HG02885 (cell line): ENCODE measurements around the gene GABRG3.

ENCODE experiments used
- ATAC-seq: cut with Tn5 transposase; IDR thresholded peaks from one replicate; pipeline ENCODE4 v1.9.1; 2021; ENCODE audit warnings: mild to moderate bottlenecking; ENCODE audit not compliant: unreplicated experiment, poor library complexity

GABRG3 gene

DNA sequence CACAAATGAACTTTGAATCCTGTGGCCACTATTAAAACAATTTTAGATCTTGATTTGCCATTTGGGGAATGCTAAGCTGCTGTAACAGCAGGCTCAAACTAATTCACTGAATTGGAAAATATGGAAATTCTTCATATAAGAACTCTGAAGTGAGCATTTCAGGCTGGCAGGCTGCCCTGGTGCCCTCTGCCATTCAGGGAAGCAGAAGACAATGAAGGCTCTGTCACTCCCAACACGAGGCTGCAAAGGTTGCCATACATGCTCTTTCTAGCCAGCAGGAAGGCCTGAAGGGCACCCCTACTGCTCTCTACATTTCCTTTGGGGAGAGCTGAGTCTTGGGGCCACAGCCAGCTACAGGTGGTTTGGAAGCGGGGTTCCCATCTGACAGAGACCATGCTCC, 88.0 kb downstream of the GABRG3 start:
- ATAC-seq = no peak

DNA sequence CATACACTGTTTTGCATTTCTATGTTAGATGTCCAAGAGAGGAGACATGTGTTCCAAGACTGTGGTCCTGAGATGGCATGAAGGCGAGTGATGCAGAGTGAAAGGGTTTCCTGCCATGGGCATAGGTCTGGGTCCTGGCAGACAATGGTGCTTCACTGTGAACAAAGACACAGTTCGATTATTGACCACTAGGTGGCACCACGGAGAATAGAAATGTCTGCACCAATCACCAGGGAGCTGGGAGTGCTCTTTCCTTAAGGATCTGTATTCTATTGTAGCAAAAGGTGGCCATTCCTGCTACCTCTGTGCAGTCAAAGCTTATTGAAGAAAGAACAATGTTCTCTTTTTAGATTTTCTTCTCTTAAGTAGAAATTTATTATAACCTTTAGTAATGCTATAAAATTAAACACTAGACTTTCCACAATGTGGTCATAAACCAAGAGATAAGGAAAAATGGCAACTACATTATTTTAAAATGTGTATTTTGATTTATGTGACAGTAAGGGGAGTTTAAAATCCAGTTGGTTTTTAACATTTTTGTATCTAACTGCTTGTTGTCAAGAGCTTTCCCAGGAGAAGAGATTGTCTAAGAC, 88.7 kb downstream of the GABRG3 start:
- ATAC-seq = peak; percentile 56

DNA sequence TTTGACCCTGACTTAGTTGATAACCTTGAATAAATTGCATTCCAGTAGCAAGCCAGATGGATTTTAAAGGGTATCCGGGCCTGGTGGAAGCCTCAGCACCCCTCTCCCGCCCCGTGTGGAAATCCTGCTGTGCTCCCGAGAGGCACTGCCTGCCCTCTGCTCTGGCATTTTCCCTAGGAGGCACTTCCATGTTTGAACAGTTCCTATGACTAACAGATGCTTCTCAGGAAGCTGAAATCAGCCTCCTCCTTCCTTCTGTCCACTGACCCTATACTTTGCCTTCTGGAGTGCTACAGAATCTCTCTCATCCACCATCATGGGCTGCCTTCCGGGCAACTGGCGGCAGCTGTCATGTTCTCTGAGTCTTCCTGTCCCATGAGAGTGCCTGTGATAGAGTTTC, 90.8 kb downstream of the GABRG3 start:
- no peak for ATAC-seq

DNA sequence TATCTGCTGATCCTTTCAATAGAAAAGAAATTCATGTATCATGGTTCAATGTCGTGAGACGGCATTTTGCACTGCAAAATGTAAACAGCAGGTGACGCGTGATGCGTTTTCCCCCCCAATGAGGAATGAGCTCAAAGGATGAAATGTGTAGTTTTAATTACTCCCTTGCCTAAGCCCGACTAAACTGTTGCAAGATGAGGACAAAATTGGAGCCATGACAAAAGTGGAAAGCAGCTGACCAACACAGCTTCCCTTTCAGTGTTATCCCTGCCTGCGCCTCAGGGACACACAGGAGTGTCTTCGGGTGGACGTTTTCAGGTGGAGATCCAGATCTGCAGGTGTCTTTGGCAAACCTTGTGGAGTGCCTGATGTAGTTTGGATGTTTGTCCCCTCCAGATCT, 92.0 kb downstream of the GABRG3 start:
- no peak for ATAC-seq

DNA sequence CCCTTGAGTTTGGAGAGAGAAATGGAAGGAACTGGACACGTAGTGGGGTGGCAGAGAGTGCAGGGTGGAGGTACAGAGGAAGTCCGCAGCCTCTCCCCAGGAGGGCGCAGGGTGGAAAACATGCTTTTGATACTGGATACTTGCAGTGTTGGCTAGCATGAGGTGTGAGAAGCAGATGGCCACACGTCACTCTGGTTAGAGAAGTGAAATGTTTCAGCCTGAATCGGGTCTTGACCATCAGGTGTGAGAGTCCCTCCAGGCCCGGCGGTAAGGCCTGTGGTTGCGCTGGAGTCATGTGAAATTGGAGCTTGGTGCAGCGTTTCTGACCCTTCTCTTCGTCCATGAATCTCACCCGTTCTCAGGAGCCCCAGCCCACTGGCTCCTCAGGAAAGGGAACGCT, 93.1 kb downstream of the GABRG3 start:
- no peak for ATAC-seq

DNA sequence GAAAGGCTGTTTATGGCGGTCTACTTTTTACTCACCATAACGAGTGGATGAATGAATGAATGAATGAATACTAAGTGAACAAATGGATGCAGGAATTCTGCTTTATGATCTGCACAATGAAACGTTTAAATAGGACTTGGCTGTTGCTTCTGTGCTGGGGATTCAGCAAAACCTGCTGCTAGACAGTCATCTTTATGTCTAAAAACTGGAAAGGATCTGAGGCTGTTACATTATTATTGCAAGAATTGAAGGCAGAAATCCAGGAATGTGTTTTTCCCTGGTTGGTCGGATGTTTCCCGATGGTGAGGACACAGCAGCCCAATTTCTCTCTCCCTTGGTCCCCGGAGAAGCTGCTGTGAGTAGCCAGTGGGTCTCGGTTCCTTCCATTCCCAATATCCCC, 94.2 kb downstream of the GABRG3 start:
- ATAC-seq = no peak

DNA sequence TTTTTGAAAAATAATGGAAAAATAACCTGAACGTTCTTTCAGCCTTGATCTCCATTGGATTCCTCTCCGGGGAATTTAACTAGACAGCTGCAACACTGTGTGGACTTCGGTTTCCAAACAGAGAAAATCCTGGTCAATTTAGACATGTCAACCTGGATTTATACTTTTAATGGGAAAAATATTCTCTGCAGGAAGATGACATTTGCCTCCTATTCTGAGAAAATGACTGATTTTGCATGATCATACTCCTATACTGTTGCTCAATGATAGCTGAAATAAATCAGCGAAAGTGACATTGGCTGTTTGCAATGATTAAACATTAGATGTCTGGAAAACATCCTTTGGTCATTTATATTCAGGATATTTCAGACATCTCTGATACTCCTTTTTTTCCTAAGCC, 94.8 kb downstream of the GABRG3 start:
- no peak for ATAC-seq

DNA sequence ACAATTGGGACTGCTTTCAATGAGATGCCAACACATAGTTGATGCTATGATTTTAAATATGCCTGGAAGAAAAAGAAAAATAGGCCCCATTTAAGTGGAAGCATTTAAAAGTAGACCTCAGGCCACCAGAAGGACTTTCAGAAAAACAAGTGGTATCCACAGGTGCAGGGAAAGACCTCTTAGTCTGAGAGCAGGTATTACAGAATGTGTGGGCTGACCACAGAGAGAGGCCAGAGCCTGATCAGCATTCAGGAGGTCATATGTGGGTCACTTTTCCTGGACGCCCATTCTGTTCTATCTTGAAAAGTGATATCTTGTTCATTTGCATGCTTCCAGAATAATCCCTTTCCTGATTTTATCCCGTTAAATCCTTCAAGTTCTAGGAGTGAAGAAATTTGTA, 95.5 kb downstream of the GABRG3 start:
- no peak for ATAC-seq

DNA sequence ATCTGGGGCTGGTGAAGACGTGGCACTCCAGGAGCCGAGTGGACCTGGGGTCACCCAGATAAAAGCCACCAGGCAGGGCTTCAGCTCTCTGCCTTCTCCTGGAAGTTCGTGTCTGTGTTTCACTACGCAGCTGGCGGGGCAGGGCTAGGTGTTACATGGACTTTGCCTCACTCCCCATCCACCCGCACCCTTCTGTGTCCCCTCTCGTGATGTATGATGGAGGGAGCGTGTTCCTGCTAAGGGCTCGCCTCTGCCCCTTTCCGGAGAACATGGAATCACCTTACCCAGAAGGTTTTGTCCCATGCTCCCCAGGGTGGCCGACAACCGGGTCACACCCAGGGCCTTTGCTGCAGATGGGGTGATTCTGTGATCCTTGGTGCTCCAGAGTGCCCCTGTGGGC, 96.2 kb downstream of the GABRG3 start:
- no peak for ATAC-seq

DNA sequence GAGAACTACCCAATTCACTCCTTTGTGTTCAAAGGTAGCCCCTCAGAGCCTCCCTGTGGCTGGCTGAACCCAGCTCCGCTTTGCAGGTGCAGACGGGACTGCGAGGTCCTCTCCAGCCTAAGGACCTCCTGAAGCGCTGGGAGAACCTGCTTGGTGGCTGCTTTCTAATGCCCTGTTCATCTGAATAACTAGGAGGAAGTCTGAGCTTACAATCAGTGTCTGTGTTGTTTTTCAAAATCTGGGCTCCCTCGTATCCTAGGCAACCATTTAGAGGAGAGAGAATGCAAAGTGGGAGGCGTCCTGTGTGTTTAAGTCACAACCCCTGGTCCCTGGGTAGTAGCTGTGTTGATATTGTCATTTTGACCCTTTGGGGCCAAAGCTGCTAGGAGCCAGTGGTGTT, 99.9 kb downstream of the GABRG3 start:
- ATAC-seq = no peak

DNA sequence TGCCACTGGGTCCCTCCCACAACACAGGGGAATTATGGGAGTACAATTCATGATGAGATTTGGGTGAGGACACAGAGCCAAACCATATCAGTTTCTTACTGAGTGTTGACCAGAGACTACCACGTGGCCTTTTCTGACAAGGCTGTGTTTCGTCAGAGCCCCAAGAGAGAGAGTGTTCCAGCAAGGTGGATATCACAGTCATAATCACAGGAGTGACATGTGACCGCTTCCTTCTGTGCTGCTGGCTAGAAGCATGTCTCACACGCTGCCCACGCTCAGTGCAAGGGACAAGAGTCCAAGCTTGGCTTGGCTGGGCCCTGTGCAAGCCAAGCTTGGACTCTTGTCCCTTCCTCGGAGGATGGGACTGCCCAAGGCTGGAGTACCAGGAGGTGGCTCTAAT, 103.2 kb downstream of the GABRG3 start:
- ATAC-seq = no peak

DNA sequence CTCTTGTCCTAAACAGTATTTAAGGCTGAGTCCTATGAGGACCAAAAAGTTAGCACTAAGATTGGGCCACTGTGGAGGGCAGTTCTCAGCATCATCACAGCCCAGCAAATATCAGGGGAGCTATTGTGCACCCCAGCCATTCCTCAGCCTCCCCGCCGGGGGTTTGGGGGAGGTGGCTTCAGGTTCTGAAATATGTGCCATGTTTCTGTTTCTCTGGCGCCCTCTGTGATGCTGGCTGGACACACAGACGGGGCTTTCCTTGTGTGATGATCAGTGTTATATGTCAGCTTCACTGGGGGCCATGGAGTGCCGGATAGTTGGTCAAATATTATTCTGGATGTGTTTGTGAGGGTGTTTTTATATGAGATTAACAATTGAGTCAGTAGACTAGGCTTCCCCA, 106.8 kb downstream of the GABRG3 start:
- no peak for ATAC-seq

DNA sequence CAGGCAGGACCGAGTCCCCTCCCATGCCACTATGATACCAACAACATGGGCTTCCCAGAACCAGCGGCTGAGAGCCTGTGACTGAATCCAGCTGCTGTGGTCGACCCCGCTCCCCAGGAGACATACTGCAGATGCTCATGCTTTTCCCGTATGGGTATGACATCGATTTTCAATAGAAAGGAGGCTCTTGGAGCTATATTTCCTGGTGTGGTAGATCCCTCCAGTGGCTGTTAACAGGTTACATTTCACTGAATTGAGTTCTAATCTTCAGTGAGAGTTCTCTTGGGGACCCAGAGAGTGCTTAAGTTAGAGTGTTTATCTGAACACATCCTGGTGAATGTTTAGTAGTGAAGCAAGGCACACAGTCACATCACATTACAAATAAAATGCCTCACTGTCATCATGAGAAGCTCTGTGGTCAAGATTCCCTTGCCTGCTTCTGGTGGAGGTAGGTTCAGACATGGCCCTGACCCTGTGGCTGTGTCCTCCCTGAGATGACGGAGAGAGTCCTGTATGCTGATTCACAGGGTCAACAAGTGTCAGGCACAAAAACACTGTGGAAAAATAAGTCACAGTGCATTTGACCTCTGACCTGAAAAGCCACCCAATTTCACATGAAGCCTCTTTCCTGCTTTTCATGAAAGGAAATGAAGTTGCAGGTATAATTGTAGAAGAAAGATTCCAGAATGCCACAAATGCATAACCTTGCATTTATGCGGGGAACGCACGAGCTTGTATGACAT, 110.9 kb downstream of the GABRG3 start:
- ATAC-seq = no peak

DNA sequence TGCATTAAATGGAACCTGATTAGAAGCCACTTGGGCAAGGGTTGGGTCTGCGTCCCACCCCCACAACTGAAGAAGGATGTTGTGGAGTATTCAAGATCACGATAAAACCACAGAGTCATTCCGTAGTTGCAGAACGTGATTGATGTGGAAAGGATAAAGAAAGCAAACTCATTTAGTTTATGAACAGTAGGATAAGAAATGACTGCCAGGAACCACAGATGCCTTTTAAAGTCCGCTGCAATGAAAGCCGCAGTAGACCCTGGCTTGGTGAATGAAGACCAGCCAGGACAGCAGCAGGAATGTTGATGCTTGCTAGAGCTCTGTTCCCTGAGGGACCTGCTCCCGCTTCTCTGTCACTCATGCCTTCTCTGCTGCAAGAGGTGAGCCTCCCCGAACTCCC, 111.5 kb downstream of the GABRG3 start:
- ATAC-seq = no peak

DNA sequence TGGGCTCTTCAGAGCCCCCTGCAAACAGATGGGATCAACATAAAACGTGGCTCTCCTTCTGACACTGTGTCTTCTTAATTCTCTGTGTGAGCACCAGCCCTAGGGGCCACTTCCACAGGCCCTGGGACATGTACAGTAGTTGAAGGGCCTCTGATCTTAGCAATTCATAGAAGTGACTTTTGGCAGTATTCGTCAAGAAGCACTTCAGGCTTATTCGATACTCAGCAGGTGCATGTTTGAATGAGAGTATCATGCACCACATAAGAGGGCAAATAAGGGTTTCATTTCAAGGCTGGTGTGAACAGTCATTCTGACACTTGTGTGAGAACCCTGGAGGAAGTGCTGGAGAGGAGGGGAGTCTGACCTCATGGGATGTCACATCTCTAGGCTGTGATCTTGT, 113.9 kb downstream of the GABRG3 start:
- no peak for ATAC-seq

DNA sequence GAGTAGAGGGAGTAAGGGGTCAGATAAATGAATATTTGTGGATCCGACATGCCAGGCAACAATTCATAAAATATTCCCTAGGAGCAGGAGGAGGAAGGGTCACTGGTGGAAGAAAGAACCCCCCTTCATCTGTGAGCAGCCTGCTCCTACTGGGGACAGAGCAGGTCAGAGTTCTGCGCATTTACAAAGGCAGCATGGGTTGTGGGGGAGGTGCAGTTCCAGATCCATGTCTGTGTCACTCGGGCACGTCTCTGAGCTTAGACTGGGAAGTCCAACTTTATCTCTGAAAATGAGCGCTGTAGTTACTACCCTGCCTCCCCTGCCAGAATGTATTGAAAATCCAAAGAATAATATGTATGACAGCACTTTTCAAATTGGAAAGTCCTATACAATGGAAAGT, 115.2 kb downstream of the GABRG3 start:
- no peak for ATAC-seq

DNA sequence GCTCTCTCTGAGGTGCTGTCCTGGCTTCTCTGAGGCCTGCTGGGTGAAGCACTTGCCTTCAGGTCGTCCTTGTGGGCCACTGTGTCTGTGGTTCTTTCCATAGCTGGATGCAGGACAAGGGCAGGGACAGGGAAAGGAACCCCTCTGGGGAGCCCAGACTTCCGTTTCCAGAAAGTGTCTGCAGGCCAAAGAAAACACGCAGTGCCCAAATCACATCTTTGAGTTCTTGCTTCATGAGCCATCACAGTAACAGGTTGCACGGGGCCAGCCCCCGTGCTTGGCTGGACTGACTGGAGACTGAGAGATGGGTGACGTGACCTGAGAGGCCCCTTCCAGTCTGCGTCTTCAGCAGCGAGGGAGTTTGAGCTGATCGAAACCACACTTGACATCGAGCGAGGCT, 115.8 kb downstream of the GABRG3 start:
- ATAC-seq = no peak

DNA sequence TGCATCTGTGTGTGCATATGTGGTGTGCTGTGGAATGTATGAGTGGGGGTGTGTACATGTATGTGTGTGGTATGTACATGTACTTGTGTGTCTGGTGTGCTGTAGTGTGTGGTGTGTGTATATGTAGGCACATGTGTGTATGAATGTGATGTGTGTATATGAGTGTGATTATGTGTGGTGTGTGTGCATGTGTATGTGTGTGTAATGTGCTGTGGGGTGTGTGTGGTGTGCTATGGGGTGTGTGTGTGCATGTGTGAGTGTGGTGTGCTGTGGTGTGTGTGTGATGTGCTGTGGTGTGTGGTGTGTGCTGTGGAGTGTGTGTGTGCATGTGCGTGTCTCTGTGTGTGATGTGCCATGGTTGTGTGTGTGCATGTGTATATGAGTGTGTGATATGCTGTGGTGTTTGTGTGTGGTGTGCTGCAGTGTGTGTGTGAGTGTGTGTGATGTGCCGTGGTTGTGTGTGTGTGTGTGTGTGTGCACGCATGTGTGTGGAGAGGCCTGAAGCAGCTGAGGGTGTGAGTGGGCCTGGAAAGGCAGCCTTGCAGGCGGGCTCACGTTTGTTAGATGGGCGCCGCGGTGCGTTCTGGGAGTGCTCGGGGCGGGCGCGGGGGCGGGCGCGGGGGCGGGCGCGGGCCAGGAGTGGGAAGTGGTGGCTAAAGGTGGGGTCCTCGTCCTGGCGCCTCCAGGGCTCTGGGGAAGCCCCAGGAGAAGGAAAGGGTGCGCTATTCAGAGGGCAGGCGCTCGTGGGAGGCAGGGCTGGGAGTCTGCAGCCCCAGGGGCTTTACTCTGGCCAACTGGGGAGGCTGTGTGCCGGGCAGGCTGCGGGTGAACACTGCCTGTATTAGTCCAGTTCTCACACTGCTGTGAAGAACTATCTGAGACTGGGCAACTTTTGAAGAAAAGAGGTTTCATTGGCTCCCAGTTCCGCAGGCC, 116.9 kb downstream of the GABRG3 start:
- no peak for ATAC-seq

DNA sequence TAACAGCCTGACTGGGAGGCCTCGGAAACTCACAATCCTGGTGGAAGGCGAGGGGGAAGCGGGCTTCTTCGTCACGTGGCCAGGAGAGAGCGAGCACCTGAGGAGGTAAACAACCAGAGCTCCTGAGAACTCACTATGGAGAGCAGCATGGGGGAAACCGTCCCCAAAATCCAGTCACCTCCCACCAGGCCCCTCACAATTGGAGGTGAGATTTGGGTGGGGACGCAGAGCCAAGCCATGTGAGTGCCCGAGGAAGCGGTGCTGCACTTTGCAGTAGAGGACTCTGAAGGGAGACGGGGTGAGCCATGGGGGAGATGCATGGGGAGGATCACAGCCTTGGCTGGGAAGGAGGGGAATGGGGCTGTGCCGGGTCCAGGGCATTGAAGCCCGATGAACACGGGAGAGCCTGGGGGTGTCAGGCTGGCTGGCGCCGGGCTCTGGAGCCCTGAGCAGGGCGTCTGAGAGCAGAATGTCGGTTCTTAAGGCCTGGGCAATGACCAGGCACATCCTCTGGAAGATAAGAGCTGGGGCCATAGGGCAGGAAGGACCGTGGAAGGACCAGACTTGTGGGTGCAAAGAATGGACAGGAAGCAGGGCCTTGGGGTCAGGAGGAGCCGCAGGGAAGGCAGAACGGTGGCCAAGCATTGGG, 117.7 kb downstream of the GABRG3 start:
- ATAC-seq = no peak

DNA sequence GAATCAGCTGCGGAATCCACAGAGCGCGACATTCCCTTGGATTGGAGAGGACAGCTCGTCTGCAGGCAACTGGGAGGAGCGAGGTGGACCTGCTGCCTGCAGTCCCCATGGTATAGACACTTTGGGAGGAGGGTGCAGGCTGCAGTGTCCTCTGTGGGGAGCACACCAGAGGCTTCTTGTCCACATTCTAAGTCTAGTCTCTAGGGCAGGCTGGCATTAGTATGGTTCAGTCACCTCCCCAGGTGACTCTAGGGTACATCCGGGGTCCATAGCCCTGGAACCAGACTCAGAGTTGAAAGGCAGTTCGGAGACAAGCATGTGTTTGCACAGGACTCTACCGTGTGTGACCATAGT, 118.2 kb downstream of the GABRG3 start:
- no peak for ATAC-seq

DNA sequence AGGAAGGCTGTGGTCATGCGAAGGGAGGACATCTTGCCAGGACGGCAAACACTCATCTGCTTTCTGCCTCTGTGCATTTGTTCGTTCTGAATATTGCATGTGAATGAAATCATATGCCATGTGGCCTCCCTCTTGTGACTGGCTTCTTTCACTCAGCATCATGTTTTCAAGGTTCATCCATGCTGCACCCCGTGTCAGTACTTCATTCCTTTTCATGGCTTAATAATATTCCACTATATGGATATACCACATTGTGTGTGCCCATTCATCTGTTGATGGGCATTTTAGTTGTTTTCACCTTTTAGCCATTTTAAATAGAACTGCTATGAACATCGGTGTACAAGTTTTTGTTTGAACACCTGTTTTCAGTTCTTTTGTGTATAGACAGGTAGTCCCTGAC, 118.7 kb downstream of the GABRG3 start:
- ATAC-seq = no peak
